Stimulated activated CD8-positive, alpha-beta memory T cell treated with anti-CD3 and anti-CD28 coated beads, Interleukin-15, amount 100 ng/mL, for 1 hour (primary cell): ENCODE results near the gene SCIMP.
"Not testable (repeated sequence)": the region's sequence is repeated elsewhere in the genome, so short reads cannot be mapped to it uniquely, and the experiment has no call there.

Experiments used
- DNase-seq: peaks from one replicate; pipeline ENCODE4 v3.0.0-alpha.2; 2020; ENCODE audit warnings: low read depth

SCIMP gene

GRCh38 chr17:5237541-5238016, 2.9 kb upstream of the SCIMP start:
- peak; percentile 11 for DNase-seq

- DNase-seq = no peak
Measured at GRCh38 chr17:5236938-5237540, 2.4 kb upstream of the SCIMP start.

- not testable (repeated sequence) for DNase-seq
Measured at GRCh38 chr17:5233492-5233891, 1.2 kb downstream of the SCIMP start.

DNA sequence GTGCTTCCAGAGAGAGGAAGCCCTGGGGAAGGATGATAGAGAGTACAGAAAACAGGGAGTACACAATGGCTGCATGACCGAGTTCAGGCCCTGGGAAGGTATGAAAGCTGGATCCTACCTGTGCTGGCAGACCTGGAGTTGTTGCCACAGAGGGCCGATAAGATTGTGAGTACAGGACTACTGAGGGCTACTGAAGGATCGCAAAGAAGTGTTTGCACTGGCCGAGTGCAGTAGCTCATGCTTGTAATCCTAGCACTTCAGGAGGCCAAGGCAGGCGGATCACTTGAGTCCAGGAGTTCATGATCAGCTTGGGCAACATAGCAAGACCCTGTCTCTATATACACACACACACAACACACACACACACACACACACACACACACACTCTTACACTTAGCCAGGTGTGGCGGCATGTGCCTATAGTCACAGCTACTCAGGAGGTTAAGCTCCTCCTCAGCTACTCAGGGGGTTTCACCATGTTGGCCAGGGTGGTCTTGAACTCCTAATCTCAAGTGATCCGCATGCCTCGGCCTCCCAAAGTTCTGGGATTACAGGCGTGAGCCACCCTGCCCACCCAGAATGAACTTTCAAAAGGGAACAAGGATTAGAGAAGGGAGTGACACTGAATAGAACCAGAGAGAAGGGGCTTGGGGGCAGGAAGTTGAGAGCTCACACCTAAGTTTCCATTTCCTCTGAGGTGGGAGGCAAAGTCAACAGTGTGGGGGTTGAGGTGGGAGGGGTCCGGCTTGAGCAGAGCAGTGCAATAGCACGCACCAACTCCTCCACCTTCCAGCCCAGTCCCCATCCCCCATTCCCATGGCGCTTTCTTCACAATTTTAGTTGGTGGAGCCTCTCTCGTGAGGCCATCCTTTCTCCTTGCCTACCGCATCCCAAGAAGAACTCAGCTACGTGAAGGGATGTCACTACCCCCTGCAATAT, 7.5 kb downstream of the SCIMP start:
- DNase-seq = peak; percentile 13

GRCh38 chr17:5225668-5226457, 8.8 kb downstream of the SCIMP start:
- DNase-seq = no peak

DNA sequence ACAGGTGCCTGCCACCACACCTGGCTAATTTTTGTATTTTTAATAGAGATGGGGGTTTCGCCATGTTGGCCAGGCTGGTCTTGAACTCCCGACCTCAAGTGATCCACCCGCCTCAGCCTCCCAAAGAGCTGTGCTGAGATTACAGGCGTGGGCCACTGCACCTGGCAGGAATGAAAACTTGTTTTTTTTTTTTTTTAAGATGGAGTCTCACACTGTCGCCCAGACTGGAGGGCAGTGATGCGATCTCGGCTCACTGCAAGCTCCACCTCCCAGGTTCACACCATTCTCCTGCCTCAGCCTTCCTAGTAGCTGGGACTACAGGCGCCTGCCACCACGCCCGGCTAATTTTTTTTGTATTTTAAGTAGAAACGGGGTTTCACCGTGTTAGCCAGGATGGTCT, 12.7 kb downstream of the SCIMP start:
- not testable (repeated sequence) for DNase-seq

DNA sequence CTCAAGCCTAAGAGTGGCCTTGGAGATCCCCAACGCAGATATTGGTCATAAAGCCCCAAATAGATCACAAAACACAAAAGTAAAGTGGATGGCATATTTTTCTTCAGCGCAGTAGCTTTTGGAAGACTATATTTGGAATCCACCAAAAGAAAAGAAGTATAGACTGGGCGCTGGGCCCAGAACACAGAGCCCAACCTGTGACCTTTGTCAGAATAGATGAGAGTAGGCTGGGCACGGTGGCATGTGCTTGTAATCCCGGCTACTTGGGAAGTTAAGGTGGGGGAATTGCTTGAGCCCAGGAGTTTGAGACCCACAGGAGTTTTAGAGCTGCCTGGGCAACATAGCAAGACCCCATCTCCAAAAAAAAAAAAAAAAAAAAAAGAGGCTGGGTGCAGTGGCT, 14.6 kb downstream of the SCIMP start:
- no peak for DNase-seq

DNA sequence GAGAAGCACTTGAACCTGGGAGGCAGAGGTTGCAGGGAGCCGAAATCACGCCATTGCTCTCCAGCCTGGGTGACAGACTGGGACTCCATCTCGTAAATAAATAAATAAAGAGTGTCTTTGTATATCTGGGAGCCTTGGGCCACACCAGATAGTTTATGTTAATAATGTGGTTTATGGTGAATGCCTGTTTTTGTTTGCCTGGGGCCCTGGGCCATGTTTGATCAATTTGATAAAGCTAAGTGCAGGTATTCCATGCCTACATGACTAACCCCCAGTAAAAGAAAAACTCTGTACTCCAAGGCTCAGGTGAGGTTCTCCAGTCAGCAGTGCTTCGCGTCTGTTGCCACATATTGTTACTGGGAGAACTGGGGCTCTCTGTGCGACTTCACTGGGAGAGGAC, 15.1 kb downstream of the SCIMP start:
- no peak for DNase-seq

DNA sequence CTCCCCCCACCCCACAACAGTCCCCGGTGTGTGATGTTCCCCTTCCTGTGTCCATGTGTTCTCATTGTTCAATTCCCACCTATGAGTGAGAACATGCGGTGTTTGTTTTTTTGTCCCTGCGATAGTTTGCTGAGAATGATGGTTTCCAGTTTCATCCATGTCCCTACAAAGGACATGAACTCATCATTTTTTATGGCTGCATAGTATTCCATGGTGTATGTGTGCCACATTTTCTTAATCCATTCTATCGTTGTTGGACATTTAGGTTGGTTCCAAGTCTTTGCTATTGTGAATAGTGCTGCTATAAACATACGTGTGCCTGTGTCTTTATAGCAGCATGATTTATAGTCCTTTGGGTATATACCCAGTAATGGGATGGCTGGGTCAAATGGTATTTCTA, 17.1 kb downstream of the SCIMP start:
- DNase-seq = not testable (repeated sequence)

DNA sequence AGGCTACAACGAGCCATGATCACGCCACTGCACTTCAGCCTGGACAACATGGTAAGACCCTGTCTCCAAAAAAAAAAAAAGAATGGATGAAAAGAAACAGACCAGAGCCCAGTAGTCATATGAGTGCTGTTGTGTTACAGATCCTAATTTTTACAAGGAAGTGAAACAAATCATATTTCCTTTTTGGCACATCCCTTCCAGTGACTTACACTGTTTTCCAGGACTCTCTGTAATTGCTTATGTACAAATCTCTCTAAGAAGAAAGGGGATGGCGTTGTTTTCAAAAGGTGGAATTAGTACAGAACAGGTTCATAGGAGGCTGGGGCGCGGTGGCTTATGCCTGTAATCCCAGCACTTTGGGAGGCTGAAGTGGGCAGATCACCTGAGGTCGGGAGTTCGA, 23.2 kb downstream of the SCIMP start:
- no peak for DNase-seq

DNA sequence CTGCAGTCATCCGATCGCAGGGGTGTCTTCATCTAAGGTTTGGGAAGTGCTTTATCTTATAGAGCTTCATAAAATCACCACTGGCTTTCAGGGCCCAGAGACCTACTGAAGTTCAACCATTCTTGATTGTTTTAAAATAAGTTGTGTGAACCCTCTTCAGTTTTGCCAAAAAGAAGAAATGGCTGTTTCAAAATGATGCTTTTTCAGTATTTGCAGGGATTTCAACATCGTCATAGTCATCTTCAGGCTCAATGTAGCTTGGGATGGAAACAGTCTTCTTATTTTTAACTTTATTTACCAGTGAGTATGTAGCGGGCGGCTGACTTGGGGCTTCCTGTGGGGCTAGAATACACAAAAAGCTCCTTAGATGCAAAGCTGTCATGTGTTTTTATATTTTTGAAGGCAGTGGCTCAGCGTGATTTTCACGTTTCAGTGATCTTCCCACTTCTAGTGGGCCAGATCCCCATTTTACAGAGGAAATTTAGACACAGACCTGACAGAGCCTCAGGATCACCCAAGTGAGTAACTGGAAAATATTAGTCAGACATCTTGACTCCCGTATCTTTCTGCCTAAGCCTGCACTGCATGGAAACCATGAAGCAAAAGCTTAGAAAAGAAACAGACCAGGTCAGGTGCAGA, 23.9 kb downstream of the SCIMP start:
- no peak for DNase-seq

DNA sequence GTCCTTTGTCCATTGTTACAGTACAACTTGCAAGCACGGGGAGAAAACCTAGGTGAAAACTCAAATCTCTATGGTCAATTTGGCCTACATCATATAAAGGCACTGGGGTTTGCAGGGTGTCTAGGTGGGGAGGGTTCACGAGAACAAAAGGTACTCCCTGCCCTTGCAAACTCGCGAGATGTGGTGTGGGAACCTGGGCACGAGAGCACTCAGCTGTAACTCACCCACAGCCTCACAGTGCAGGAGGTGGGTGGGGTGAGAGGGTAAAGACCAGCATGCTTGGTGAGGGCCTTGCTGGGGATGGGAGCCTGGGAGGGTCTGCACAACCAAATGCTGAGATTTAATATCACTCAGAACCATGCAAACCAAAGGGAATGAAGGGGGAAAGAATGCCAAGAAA, 24.6 kb downstream of the SCIMP start:
- no peak for DNase-seq

DNA sequence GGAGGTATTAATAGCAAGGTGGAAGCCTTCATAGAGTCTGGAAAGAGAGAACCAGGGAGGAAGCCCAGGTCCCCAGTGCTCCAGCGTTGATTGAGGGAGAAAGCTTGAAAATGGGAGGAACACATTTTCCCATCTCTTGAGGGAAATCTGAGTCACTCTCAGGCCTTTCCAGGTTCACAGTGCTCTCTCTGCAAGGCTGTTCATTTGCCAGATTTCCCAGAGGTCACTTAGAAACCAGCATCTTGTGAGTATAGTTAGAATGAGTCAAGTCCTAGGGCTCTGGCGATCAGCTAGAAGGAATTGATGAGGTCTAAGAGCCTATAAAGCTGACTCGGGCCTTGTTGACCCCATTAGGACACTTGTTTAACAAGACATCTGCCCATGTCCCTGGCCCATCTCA, 25.3 kb downstream of the SCIMP start:
- no peak for DNase-seq

DNA sequence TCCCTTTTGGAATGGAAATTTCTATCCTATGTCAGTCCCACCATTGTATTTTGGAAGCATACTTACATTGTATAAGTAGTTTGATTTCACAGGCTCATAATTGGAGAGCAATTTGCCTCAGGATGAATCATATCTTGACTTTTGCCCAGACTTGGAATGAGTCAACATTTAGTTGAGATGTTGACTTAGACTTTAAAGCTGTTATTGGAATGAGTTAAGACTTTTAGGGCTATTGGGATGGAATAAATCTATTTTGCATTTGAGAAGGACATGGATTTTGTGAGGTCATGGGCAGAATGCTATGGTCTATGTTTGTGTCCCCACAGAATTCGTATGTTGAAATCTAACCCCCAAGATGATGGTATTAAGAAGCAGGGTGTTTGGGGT, 30.8 kb downstream of the SCIMP start:
- no peak for DNase-seq

GRCh38 chr17:5203178-5203907, 31.3 kb downstream of the SCIMP start:
- no peak for DNase-seq

DNA sequence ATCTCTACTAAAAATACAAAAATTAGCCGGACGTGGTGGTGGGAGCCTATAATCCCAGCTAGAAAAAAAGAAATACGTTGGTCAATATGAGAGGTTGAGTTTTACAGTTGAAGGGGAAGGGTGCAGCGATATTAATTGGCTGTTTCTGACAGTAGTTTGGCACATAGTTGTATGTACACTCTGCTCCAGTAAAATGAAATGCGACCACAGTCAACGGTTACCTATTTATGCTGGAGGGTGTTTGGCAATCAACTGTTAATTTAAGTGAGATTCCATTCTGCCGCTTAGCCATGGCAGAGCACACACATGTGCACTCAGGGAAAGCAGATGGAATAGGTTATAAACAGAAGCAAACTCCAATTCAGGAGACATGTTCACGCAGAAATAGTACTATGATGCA, 33.6 kb downstream of the SCIMP start:
- DNase-seq = no peak

GRCh38 chr17:5200360-5200759, 34.3 kb downstream of the SCIMP start:
- DNase-seq = no peak

DNA sequence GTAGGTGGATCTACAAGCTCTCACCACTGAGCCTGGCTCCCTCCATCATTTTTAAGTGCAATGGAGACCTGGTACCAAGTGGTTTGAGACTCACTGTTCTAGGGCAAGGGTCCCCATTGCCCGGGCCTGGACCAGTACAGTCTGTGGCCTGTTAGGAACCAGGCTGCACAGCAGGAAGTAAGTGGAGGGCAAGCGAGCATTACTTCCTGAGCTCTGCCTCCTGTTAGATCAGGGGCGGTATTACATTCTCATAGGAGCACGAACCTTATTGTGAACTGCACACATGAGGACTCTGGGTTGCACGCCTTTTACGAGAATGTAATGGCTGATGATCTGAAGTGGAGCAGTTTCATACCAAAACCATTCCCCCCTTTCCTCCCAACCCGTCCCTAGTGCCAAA, 36.2 kb downstream of the SCIMP start:
- no peak for DNase-seq

- DNase-seq = no peak
Measured at GRCh38 chr17:5194346-5194745, 40.3 kb downstream of the SCIMP start.

DNA sequence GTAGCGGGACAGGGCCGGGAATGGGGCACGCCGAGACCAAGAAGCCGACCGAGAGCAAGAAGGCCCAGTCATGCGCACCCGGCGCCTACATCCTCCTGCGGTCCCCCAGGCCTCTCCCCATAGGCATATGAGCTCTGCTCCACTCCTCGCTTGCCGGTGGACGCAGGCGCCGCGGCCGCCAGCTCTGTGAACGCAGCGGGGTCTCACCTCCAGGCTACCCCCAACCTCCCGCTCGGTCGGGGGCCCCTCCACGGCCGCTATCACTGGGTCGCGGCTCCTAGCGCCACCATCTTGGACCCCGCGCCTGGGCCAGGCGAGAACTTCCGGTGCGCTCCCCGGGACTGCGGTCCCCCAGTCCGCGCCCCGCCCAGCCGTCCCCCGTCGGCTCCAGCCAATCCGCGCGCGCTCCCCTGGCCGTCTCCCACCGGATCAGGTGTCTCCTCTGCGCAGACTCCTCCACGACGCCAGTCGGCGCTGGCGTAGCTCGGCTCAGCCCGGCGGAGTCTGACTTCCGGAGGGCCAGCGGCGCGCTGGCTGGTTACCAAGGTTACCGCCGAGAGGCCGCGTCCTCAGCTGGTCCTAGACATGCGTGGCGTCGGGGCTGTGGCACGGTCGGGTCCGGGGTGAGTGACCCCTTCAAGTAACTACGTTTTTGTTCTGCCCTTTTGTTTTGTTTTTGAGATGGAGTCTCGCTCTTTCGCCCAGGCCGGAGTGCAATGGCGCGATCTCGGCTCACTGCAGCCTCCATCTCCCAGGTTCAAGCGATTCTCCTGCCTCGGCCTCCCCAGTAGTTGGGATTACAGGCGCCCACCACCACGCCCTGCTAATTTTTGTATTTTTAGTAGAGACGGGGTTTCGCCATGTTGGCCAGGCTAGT, 42.9 kb downstream of the SCIMP start, which contains the start of gene ZNF594:
TSS of gene ZNF594 (minus strand) at position 328 of the 877 bp plus-strand sequence. CDS start 7,612 bp downstream, outside the sequence.
- DNase-seq = peak; percentile 91
